Lung (tissue), 12 donors: ENCODE data around the gene CXCL8. TPM values are rescaled to one million over a fixed set of nuclear protein-coding genes. Genes with fewer than 3 reads are reported as not detected.

Experiments
- ATAC-seq: fragments of 200-7000 bp; cut with Tn5 transposase; one replicate; pipeline ENCODE4 v1.9.1; 2020; ENCODE audit warnings: moderate number of reproducible peaks; ENCODE audit not compliant: insufficient read depth, low FRiP score
- DNase-seq, 3 donors: peaks; one replicate each; pipeline ENCODE4 v3.0.0-alpha.2; 2013 to 2017
- H3K27ac ChIP-seq, 2 donors: one replicate each; pipeline ENCODE4 v1.5.1; 2013; ENCODE audit warnings: mild to moderate bottlenecking in 2 of 2, moderate library complexity in 2 of 2, control low read depth in 1 of 2, inconsistent platforms in 1 of 2, low read depth in 1 of 2, low read length in 1 of 2
- H3K27me3 ChIP-seq, 3 donors: one replicate each; pipeline ENCODE4 v1.5.1; 2013; ENCODE audit warnings: low read length in 2 of 3; ENCODE audit not compliant: control insufficient read depth in 3 of 3, insufficient read depth in 3 of 3
- H3K36me3 ChIP-seq, 4 donors: one replicate each; pipeline ENCODE4 v1.5.1; 2013; ENCODE audit warnings: low read length in 4 of 4, mild to moderate bottlenecking in 1 of 4, moderate library complexity in 1 of 4; ENCODE audit not compliant: control insufficient read depth in 4 of 4, insufficient read depth in 4 of 4
- H3K4me1 ChIP-seq, 5 donors: one replicate each; pipeline ENCODE4 v1.5.1; 2013; ENCODE audit warnings: low read length in 5 of 5, mild to moderate bottlenecking in 2 of 5, moderate library complexity in 1 of 5; ENCODE audit not compliant: control insufficient read depth in 5 of 5, insufficient read depth in 5 of 5
- H3K4me3 ChIP-seq: one replicate; pipeline ENCODE4 v1.5.1; 2013; ENCODE audit warnings: mild to moderate bottlenecking, control low read depth, moderate library complexity
- H3K9ac ChIP-seq, 2 donors: one replicate each; pipeline ENCODE4 v1.5.1; 2013; ENCODE audit warnings: low read length in 2 of 2, control low read depth in 1 of 2; ENCODE audit not compliant: insufficient read depth in 1 of 2
- H3K9me3 ChIP-seq, 4 donors: one replicate each; pipeline ENCODE4 v1.5.1; 2013; ENCODE audit warnings: low read length in 3 of 4, mild to moderate bottlenecking in 1 of 4, moderate library complexity in 1 of 4; ENCODE audit not compliant: control insufficient read depth in 4 of 4, insufficient read depth in 3 of 4
- WGBS, 2 donors: extraction: QIAGEN DNeasy Blood & Tissue Kit; methylation state at CpG; one replicate each; pipeline ENCODE4 v1.1.7; 2013; 5-methylcytosine and 5-hydroxymethylcytosine counted together
- polyA plus RNA-seq, 2 donors: library from polyadenylated mRNA; stranded (reverse); fragments of 200-250 nt; gene quantifications; one replicate each; pipeline ENCODE4 v1.2.1, GENCODE V29; 2013
- total RNA-seq, 2 donors: library from RNA; depleted of rRNA in 1 of 2; stranded (reverse); fragments of >200 nt in 1 of 2; gene quantifications; one replicate each; pipeline ENCODE4 v1.2.1, GENCODE V29; 2014 to 2021
- TF ChIP-seq, protein P1 (sequence below): IDR thresholded peaks from 2 replicates; pipeline ENCODE4 v1.5.1; 2012; ENCODE audit warnings: mild to moderate bottlenecking; ENCODE audit errors: control extremely low read depth, extremely low read depth
- donor health status: control.
- donor health status: control.
- donor health status: Bipolar disorder and iron deficiency.
- donor health status: healthy.
- donor health status: DM: yes; HTN: yes; CAD: no.

CXCL8 gene
- total and polyA plus RNA-seq, 4 donors = 33.8 to 501 (median 68.9) TPM

DNA sequence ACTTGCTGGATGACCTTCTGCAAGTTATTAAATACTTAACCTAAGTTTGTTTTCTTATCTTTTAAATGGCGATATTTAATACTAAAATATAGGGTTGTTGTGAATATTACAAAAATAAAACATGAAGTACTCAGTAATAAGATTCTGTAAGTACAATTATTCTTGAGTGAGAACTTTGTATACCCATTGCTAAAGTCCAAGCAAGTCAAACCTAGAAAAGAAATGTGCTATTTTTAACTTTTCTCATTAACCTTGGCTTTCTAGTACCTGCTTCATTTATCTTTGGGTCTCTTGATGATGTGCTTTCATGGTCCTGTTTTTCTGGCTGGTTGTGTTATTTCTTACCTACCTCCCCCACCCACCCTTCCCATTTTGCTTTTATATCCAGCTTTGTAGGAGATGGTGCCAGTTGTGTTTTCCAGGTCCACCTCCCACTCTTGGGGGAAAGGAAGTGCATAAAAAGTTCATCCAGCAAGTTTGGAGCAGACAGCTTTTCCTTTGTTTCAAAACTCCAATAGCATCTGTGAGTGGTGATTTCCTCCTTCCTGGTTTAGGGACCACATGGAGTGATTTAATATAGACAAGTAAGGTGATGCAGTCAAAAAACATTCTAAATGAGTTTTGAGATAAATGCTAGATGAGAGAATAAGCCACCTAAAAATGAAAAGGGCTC is 7.5 kb upstream of the CXCL8 start:
- no peak overlapping the region for H3K4me3 ChIP-seq
- WGBS, 2 donors = 81 to 98% methylated on average over 1 of the region's 1 CpG
- TF ChIP-seq, protein P1, sequence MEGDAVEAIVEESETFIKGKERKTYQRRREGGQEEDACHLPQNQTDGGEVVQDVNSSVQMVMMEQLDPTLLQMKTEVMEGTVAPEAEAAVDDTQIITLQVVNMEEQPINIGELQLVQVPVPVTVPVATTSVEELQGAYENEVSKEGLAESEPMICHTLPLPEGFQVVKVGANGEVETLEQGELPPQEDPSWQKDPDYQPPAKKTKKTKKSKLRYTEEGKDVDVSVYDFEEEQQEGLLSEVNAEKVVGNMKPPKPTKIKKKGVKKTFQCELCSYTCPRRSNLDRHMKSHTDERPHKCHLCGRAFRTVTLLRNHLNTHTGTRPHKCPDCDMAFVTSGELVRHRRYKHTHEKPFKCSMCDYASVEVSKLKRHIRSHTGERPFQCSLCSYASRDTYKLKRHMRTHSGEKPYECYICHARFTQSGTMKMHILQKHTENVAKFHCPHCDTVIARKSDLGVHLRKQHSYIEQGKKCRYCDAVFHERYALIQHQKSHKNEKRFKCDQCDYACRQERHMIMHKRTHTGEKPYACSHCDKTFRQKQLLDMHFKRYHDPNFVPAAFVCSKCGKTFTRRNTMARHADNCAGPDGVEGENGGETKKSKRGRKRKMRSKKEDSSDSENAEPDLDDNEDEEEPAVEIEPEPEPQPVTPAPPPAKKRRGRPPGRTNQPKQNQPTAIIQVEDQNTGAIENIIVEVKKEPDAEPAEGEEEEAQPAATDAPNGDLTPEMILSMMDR = no peak
- no peak overlapping the region for H3K27ac ChIP-seq
- no peaks in the 10 kb centered on the region for H3K9me3 ChIP-seq
- H3K27me3 ChIP-seq = no peaks in the 10 kb centered on the region
- no peaks in the 10 kb centered on the region for H3K36me3 ChIP-seq
- DNase-seq = peak in 1 of 3 donors; percentile 32
- ATAC-seq = no peak
- H3K4me1 ChIP-seq = peaks cover 0 to 10% (median 0%) of the 10 kb centered on the region in 5 donors
- no peak overlapping the region for H3K9ac ChIP-seq

- Histone ChIP-seq H3K36me3 (no peaks in the 10 kb centered on the region), H3K27ac (peak overlapping the region in 1 of 2 donors; percentile 21), H3K4me3 (no peak overlapping the region), H3K9ac (no peak overlapping the region), H3K4me1 (peaks cover 0 to 13% (median 0%) of the 10 kb centered on the region in 5 donors), H3K9me3 (no peaks in the 10 kb centered on the region), H3K27me3 (no peaks in the 10 kb centered on the region)
- DNase-seq = no peak
- TF ChIP-seq, protein P1 = no peak
- WGBS, 2 donors = 42 to 63% methylated on average over 2 of the region's 2 CpGs
- ATAC-seq = no peak
Observed at GRCh38 chr4:73734530-73735001, 5.8 kb upstream of the CXCL8 start.

- H3K9ac ChIP-seq = no peak overlapping the region
Observed at GRCh38 chr4:73735231-73735630, 5.1 kb upstream of the CXCL8 start.

More at GRCh38 chr4:73735231-73735630, 5.1 kb upstream of the CXCL8 start:
- WGBS, 2 donors = 38 to 41% methylated on average over 3 of the region's 3 CpGs
- no peaks in the 10 kb centered on the region for H3K36me3 ChIP-seq
- no peak overlapping the region for H3K4me3 ChIP-seq
- no peaks in the 10 kb centered on the region for H3K27me3 ChIP-seq
- TF ChIP-seq, protein P1 = no peak
- ATAC-seq (peak; percentile 51), DNase-seq (peak in 1 of 3 donors; percentile 48)
- H3K9me3 ChIP-seq = no peaks in the 10 kb centered on the region
- no peak overlapping the region for H3K27ac ChIP-seq
- H3K4me1 ChIP-seq = peaks cover 0 to 13% (median 0%) of the 10 kb centered on the region in 5 donors
